Testis (tissue), 5 donors: ENCODE measurements around the gene DEK. TPM values are rescaled to one million over a fixed set of nuclear protein-coding genes. Genes with fewer than 3 reads are reported as not detected.
"Not testable (repeated sequence)": the region's sequence is repeated elsewhere in the genome, so short reads cannot be mapped to it uniquely, and the experiment has no call there.

Experiments used
- DNase-seq: peaks from one replicate; pipeline ENCODE4 v3.0.0-alpha.2; 2019
- H3K27ac ChIP-seq, 2 donors: fragments of 200-600 bp; sonication (generic); one replicate each; pipeline ENCODE4 v1.5.1; 2019
- H3K27me3 ChIP-seq: fragments of 200-600 bp; sonication (generic); one replicate; pipeline ENCODE4 v1.5.1; 2019
- H3K36me3 ChIP-seq: fragments of 200-600 bp; sonication (generic); one replicate; pipeline ENCODE4 v1.5.1; 2017; ENCODE audit warnings: low read depth; ENCODE audit errors: missing control alignments
- H3K4me1 ChIP-seq: fragments of 200-600 bp; sonication (generic); one replicate; pipeline ENCODE4 v1.5.1; 2019
- H3K4me3 ChIP-seq, 2 donors: fragments of 200-600 bp; sonication (generic); one replicate each; pipeline ENCODE4 v1.5.1; 2017 to 2019
- H3K9me3 ChIP-seq: fragments of 200-600 bp; sonication (generic); one replicate; pipeline ENCODE4 v1.5.1; 2017
- CTCF ChIP-seq, 3 experiments: fragments of 450-650 bp in 2 of 3; fragments of 200-600 bp in 1 of 3; sonication (generic) in 1 of 3; IDR thresholded peaks; one replicate each; pipeline ENCODE4 v1.5.1; 2016 to 2019; ENCODE audit warnings: antibody characterized with exemption in 3 of 3, mild to moderate bottlenecking in 2 of 3, moderate library complexity in 1 of 3
- POLR2A ChIP-seq: fragments of 450-650 bp; IDR thresholded peaks from one replicate; pipeline ENCODE4 v1.6.1; 2017; ENCODE audit warnings: antibody characterized with exemption, mild to moderate bottlenecking, moderate library complexity
- WGBS, 2 donors: methylation state at CpG; one replicate each; pipeline ENCODE4 v1.1.5; 2018; 5-methylcytosine and 5-hydroxymethylcytosine counted together
- intact Hi-C: fragments of 100-400 bp; cut with DNase I; formaldehyde crosslinking; loops from one replicate; pipeline ENCODE4 v1.15.1; 2023; ENCODE audit warnings: low total_unique reads
- long read RNA-seq, 2 donors: transcript quantifications; one replicate each; lab custom pipeline, GENCODE V29; 2026
- polyA plus RNA-seq: library from polyadenylated mRNA; stranded (reverse); fragments of 350-450 nt; fragmentation: Illumina TruSeq; extraction: RNeasy Lipid Tissue Mini Kit (QIAGEN cat#74804); gene quantifications from one replicate; pipeline ENCODE4 v1.2.3, GENCODE V29; 2014; ENCODE audit warnings: low read depth, low replicate concordance; ENCODE audit not compliant: insufficient read depth
- total RNA-seq, 2 donors: library from RNA; depleted of rRNA; stranded (reverse); fragments of >200 nt; gene quantifications; one replicate each; pipeline ENCODE4 v1.2.3, GENCODE V29; 2016

DEK gene
- total RNA-seq (10 to 100 TPM; 53.8 to 65.2 TPM), polyA plus RNA-seq (14.0 TPM)
- long read RNA-seq, donor 1, transcript DEK-202 (11 exons, 3,427 nt): major isoform, 23 of 74 reads
- long read RNA-seq, donor 1, partial matches to known transcripts: 50 of 74 reads
- long read RNA-seq, donor 1, other reads (novel, unspliced or antisense): 0 of 74 reads
- long read RNA-seq, donor 2, transcript DEK-202 (11 exons, 3,427 nt): major isoform, 8 of 56 reads
- long read RNA-seq, donor 2, partial matches to known transcripts: 42 of 56 reads
- long read RNA-seq, donor 2, other reads (novel, unspliced or antisense): 0 of 56 reads

GRCh38 chr6:18264219-18264922 is at the start of gene DEK:
TSS of gene DEK (minus strand) at chr6:18264530. CDS start at chr6:18263987, 543 bp downstream.
- intact Hi-C loops: no loop called here
- Histone ChIP-seq H3K4me1 (peaks cover 5% of the 10 kb centered on the region), H3K9me3 (no peaks in the 10 kb centered on the region), H3K4me3 (peak within 1 kb of the TSS; percentile 88 to 99), H3K27ac (peak within 1 kb of the TSS; percentile 94 to 99), H3K27me3 (no peaks in the 10 kb centered on the region), H3K36me3 (no peaks in the 10 kb centered on the region)
- TF ChIP-seq CTCF (IDR thresholded peaks at IDR 0.05) (peak; percentile 16 to 45 (median 22)), POLR2A (no peak)
- 0 to 1% methylated on average over 3 to 90 of the region's 113 CpGs for WGBS, 2 donors
- peak; percentile 92 for DNase-seq

- Histone ChIP-seq H3K27ac (no peak overlapping the region), H3K9me3 (no peaks in the 10 kb centered on the region), H3K4me1 (no peaks in the 10 kb centered on the region), H3K27me3 (no peaks in the 10 kb centered on the region), H3K4me3 (no peak overlapping the region), H3K36me3 (no peaks in the 10 kb centered on the region)
- no peak for DNase-seq
- TF ChIP-seq POLR2A (no peak), CTCF (IDR thresholded peaks at IDR 0.05) (no peak)
- intact Hi-C loops: no loop called here
Observed at GRCh38 chr6:18312368-18312767, 48.0 kb upstream of the DEK start.

GRCh38 chr6:18310010-18310409 is 45.7 kb upstream of the DEK start:
- H3K36me3 ChIP-seq, intact Hi-C loops, H3K27me3 ChIP-seq, H3K27ac ChIP-seq, H3K4me1 ChIP-seq, DNase-seq, H3K9me3 ChIP-seq, H3K4me3 ChIP-seq: not testable (repeated sequence)
- WGBS, 2 donors: 72 to 85% methylated on average over 8 of the region's 8 CpGs

GRCh38 chr6:18309046-18309445 is 44.7 kb upstream of the DEK start:
- Histone ChIP-seq H3K9me3 (no peaks in the 10 kb centered on the region), H3K4me1 (no peaks in the 10 kb centered on the region), H3K27me3 (no peaks in the 10 kb centered on the region), H3K27ac (no peak overlapping the region), H3K4me3 (no peak overlapping the region), H3K36me3 (no peaks in the 10 kb centered on the region)
- intact Hi-C loops: no loop called here
- 94 to 95% methylated on average over 5 of the region's 5 CpGs for WGBS, 2 donors
- TF ChIP-seq CTCF (IDR thresholded peaks at IDR 0.05) (no peak), POLR2A (no peak)
- no peak for DNase-seq

- intact Hi-C loops: no loop called here
- Histone ChIP-seq H3K9me3 (no peaks in the 10 kb centered on the region), H3K4me3 (no peak overlapping the region), H3K27ac (no peak overlapping the region), H3K4me1 (no peaks in the 10 kb centered on the region), H3K27me3 (no peaks in the 10 kb centered on the region), H3K36me3 (no peaks in the 10 kb centered on the region)
- no peak for DNase-seq
- WGBS, 2 donors: 76 to 89% methylated on average over 4 of the region's 4 CpGs
- no peak for TF ChIP-seq POLR2A
- TF ChIP-seq CTCF (IDR thresholded peaks at IDR 0.05): no peak
Observed at GRCh38 chr6:18308070-18308735, 43.9 kb upstream of the DEK start.
